MM.1S (cell line): Measurements from ENCODE around the gene SPINK6.

Experiments used
- CTCF ChIP-seq: fragments of 300-600 bp; sonication (generic); IDR thresholded peaks from 2 replicates; pipeline ENCODE4 v1.5.1; 2016; ENCODE audit warnings: antibody characterized with exemption, low read length, mixed read lengths
- EZH2 ChIP-seq: fragments of 300-600 bp; sonication (generic); optimal IDR thresholded peaks from 2 replicates; pipeline ENCODE3; 2017; ENCODE audit warnings: low read depth, mild to moderate bottlenecking, antibody characterized with exemption, low read length, mixed read lengths

- TF ChIP-seq CTCF (no peak), EZH2 (no peak)
Measured at GRCh38 chr5:148193202-148193601, 9.6 kb upstream of the SPINK6 start.
